GM19372 (cell line): ENCODE data around the gene GUSB.
"Not testable (repeated sequence)": the region's sequence is repeated elsewhere in the genome, so short reads cannot be mapped to it uniquely, and the experiment has no call there.

Experiments
- ATAC-seq: cut with Tn5 transposase; IDR thresholded peaks from one replicate; pipeline ENCODE4 v1.9.1; 2021; ENCODE audit warnings: mild to moderate bottlenecking, low read depth, moderate library complexity; ENCODE audit not compliant: unreplicated experiment

GUSB gene

GRCh38 chr7:65976659-65977196 is 5.3 kb downstream of the GUSB start:
- ATAC-seq, result no peak

GRCh38 chr7:65975814-65976445 is 6.1 kb downstream of the GUSB start:
- no peak for ATAC-seq

GRCh38 chr7:65974876-65975275 is 7.1 kb downstream of the GUSB start:
- ATAC-seq, result no peak

- no peak for ATAC-seq
These were observed 7.7 kb downstream of the GUSB start for GRCh38 chr7:65974191-65974801.

GRCh38 chr7:65972976-65973375 is 9.0 kb downstream of the GUSB start:
- no peak for ATAC-seq

- no peak for ATAC-seq
These were observed 11.0 kb downstream of the GUSB start for GRCh38 chr7:65971021-65971420.

- no peak for ATAC-seq
These were observed 13.5 kb downstream of the GUSB start for GRCh38 chr7:65968256-65969185.

GRCh38 chr7:65967361-65968155 is 14.5 kb downstream of the GUSB start:
- ATAC-seq, result no peak

GRCh38 chr7:65966146-65966545 is 15.9 kb downstream of the GUSB start:
- ATAC-seq, result no peak

GRCh38 chr7:65964671-65965070 is 17.3 kb downstream of the GUSB start:
- not testable (repeated sequence) for ATAC-seq

- no peak for ATAC-seq
These were observed 20.0 kb downstream of the GUSB start for GRCh38 chr7:65962033-65962432.

- ATAC-seq, result no peak
These were observed 21.5 kb downstream of the GUSB start for GRCh38 chr7:65960351-65961074.

GRCh38 chr7:65955718-65956117 is 26.3 kb downstream of the GUSB start:
- ATAC-seq, result no peak

GRCh38 chr7:65953890-65954450 is 28.0 kb downstream of the GUSB start:
- ATAC-seq, result no peak

- no peak for ATAC-seq
These were observed 28.9 kb downstream of the GUSB start for GRCh38 chr7:65953001-65953720.

GRCh38 chr7:65951837-65952578 is 30.0 kb downstream of the GUSB start:
- no peak for ATAC-seq

- ATAC-seq, result no peak
These were observed 35.1 kb downstream of the GUSB start for GRCh38 chr7:65946904-65947303.

- not testable (repeated sequence) for ATAC-seq
These were observed 36.2 kb downstream of the GUSB start for GRCh38 chr7:65945787-65946186.
